GM18909 (cell line): ENCODE data around the gene VTA1.
"Not testable (repeated sequence)": the region's sequence is repeated elsewhere in the genome, so short reads cannot be mapped to it uniquely, and the experiment has no call there.

ENCODE experiments used
- ATAC-seq: cut with Tn5 transposase; IDR thresholded peaks from one replicate; pipeline ENCODE4 v1.9.1; 2021; ENCODE audit warnings: mild to moderate bottlenecking; ENCODE audit not compliant: unreplicated experiment, poor library complexity

VTA1 gene

DNA sequence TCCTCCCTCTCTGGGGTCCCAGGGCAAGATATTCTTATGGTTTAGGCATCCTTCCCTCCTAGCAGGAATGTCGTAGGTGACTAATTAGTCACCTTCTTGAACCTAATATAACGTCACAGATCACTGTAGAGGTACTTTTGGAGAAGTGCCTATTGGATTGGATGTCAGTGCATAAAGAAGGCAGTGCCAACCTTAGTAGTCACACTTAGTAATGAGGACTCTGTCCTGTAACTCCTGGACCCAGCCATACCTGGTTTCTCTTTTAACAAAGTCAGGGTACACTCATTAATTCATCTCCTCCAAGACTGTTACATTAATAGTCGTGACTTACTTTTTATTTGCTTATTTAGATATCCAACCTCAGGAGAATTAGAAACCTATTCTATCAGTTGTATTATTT is 20.0 kb downstream of the VTA1 start:
- no peak for ATAC-seq

DNA sequence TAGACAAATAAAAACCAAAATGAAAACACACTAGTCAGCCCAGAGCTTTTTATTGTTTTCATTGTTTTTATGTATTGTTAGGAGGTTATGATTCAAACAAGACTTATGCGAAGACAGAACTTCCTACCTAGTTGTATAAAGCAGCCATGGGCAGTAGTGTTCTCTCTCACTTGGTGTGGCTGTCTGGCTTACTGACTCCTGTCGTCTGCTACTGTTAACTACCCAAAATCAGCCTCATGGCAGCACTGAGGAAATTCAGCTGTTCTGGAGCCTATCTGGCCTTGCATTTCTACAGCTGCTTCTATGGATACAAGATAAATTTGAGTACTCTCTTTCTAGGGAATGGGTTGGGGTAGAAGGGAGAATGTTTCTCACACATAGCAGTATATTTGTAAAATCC is 20.4 kb downstream of the VTA1 start:
- ATAC-seq, result no peak

DNA sequence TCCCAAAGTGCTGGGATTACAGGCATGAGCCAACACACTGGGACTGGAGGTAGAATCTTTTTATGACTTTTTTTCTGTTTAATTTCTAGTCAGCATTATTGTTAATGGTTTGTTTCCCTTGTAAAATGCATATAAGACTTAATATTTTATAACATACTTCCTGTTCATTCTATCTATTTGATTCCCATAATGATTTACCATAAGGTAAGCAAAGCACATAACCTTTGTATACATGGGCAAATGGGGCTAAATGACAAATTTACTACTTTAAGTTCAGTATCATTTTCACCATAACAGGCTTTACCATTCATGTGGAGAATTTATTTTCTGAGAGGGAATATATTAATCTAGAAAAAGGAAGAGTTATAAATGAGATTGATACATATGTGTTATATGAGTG is 24.3 kb downstream of the VTA1 start:
- ATAC-seq, result no peak

DNA sequence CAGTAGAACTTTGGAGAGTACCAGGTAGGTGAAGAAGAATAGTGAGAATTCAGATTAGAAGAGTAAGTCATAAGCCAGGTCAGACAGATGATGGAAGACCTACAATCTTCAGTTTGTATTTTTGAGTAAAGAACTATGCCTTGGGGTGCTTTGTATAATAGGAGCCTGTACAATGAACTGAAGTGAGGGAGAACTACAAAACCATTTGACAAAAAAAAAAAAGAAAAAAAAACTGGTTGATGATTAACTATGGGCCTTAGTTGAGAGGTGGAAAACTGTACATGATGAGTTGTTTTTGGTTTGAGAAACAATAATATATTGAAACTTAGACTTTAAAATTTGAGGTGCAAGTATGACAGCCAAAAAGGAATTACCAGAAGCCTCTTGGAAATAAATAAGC is 25.7 kb downstream of the VTA1 start:
- ATAC-seq, result no peak

DNA sequence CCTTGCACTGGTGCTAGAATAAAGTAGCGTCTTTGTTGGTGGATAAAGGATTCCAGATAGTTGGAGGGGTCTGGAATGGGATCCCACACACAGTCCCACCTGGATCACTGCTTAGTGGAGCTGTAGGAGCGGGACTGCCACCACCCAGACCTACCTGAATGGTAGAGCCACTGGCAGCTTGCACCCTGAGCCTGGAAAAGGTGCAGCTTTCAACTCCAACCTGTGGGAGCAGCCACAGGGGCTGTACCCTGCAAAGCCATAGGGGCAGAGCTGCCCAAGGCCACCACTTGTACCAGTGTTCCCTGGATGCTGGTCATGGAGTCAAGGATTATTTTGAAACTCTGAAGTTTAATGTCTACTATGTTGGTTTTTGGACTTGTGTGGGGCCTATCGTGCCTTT is 26.9 kb downstream of the VTA1 start:
- no peak for ATAC-seq

DNA sequence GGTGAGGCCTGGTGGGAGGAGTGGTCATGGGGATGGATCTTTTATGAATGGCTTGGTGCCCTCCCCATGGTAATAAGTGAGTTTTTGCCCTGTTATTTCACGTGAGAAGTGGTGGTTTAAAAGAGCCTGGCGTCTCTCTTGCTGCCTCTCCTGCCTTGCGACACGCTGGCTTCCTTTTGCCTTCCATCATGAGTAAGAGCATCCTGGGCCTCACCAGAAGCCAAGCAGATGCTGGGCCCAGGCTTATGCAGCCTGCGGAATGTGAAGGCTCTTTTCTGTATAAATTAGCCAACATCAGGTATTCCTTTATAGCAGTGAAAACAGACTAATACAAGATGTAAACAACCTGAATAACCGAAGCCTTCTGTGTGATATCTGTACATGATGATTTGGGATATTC is 27.6 kb downstream of the VTA1 start:
- no peak for ATAC-seq

DNA sequence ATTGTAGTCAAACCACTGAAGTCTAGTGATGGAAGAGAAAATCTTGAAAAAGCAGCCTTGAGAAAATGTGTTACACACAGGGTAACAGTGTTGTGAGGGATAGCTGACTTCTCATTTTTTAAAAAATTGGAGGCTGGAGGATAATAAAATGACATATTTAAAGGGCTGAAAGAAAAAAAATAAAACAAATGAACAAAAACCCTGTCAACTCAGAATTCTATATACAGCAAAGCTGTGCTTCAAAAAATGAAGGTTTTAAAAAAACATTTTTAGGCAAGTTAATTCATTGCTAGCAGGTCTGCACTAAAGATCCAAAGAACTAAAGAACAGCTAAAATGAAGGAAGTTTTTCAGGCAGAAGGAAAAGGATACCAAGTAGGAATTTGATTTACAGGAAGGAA is 31.1 kb downstream of the VTA1 start:
- no peak for ATAC-seq

DNA sequence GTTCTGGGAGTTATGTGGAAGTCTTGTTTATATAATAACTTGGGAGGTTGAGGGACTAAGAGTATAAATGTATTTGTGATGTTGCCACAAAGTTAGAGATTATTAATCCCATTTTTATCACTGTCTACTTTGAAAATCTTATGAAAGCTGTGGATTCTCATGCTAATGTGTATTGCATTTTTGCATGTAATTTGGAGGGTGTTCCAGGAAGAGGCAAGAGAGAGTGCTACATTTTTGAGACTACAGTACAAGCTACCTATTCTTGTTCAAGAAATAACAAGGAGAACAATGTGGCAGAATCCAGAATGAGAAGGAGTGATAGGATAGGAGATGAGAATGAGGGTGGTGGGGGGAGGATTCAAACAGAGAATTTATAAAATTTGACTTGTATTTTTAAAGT is 34.9 kb downstream of the VTA1 start:
- ATAC-seq, result no peak

DNA sequence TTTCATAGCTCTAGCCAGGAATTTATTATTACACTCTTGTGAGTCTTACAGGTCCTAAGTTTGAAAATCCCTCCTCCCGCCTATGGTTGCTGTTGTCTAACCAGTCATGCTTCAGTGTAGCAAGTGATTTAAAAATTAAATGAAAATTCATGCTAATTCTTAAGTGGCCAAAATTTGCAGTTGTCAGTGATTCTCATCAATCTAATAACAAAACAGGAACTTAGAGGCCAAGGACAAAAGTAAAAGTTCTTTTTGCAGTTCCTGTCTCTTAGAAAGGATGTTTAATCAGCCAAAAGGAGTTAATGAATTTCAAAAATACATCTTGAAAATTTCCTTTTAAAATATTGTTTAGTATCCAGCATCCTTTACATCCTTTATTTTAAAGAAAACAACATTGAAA is 36.3 kb downstream of the VTA1 start:
- no peak for ATAC-seq

DNA sequence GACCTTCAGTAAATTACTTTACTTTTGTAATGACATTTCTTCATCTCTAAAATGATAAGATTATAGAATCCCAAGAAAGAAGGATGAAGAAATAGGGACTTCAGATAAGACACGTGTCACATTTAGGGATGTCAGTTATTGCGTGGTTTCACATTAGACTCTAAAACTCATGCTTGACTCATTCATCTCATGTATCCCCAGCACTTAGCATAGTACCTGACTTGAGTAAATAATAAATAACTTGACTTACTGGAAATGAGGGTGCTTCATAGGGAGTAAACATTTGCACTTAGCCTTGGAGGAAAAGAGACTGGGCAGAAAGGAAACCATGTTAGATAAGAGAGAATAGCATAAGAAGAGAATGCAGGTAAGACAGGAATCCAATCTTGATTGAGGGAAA is 37.2 kb downstream of the VTA1 start:
- ATAC-seq, result no peak

DNA sequence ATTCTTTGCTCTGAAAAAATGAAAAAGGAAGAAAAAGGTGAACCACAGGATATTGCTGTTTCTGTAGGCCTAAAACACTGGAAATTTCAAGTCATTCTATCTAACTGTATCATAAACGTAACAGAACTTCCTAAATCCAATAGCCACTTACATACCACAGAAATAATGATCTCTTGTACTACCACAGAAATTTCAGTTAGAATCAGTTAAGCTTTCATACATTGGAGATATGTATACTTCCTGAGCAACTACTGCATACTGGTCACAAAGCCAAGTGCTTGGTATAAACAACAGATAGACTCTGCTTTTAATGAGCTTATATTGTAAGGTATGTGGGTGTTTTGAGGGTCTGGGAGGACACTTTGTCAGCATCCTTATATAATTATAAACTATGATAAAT is 38.6 kb downstream of the VTA1 start:
- no peak for ATAC-seq

DNA sequence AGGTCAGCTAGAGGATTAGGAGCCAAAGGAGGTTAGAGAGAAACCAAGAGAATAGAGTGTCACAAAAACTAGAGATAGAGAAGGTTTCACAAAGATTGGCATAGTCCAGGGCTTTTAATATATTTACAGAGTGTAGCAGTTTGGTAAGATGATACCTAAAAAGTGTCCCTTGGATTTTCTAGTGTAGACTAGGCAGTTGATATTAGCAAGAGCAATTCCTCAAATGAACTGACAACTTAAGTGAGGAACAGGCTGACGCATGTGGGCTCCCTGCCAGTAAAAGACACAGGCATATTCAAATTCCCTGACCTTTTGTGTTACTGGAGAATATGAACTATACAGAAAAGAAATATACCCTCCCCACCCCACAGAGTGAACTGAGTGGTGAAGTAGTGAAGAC is 40.1 kb downstream of the VTA1 start:
- ATAC-seq, result no peak

DNA sequence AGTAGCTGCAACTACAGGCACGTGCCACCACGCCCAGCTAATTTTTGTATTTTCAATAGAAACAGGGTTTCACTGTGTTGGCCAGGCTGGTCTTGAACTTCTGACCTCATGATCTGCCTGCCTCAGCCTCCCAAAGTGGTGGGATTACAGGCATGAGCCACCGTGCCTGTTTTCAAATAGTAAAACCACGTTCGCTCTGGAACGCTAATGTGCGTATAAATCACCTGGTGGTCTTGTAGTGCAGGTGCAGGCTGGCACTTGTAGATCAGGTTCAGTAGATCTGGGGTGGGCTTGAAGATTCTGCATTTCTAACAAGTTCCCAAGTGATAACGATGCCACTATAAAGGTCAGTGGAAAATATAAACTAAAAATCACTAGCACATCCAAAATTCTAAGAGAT is 41.3 kb downstream of the VTA1 start:
- ATAC-seq, result not testable (repeated sequence)

DNA sequence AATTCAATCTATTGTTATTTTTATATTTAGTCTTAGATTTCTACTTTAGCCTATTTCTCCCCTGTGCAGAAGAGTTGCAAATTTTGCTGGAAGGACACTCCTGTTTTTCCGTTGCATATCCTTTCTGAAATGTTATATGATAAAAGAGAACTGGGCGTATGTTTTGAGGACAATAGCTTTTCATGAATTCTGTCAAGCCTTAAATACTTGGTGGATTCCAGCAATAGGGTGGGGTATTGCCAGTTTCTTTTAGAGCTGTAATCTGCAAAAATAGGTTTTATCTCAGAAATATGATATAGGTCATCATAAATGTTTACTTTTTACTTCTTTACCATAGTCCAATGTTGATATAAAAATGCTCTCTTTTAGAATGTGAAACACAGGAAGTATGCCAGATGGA is 42.0 kb downstream of the VTA1 start:
- ATAC-seq, result no peak

DNA sequence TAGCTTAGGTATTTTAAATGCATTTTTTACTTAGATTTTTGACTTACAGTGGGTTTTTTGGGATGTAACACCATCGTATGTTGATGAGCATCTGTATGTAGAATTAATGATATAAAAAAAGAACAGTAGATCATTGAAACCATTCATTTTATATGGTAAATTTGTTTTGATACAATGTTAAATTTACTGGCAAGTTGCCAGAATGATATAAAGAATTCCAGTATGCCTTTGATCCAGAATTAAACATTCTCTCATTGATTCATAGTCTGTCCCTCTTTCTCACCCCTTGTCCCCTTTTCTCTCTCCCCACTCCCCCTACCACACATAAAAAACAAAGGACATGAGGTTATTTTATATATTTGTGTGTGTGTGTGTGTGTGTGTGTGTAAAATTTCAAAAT is 45.3 kb downstream of the VTA1 start:
- no peak for ATAC-seq

DNA sequence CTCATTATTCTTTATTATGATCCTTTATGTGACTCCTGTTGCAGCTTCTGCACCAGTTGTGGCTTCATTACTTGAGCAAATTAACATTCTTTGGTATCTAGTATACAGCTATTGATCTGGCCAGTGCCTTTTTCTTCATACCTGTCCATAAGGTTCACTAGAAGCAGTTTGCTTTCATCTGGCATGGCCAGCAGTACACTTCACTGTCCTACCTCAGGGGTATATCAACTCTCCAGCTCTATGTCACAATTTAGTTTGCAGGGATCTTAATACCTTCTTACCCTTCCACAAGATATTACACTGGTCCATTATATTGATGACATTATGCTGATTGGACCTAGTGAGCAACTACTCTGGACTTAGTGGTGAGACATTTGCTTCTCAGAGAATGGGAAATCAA is 46.6 kb downstream of the VTA1 start:
- no peak for ATAC-seq

DNA sequence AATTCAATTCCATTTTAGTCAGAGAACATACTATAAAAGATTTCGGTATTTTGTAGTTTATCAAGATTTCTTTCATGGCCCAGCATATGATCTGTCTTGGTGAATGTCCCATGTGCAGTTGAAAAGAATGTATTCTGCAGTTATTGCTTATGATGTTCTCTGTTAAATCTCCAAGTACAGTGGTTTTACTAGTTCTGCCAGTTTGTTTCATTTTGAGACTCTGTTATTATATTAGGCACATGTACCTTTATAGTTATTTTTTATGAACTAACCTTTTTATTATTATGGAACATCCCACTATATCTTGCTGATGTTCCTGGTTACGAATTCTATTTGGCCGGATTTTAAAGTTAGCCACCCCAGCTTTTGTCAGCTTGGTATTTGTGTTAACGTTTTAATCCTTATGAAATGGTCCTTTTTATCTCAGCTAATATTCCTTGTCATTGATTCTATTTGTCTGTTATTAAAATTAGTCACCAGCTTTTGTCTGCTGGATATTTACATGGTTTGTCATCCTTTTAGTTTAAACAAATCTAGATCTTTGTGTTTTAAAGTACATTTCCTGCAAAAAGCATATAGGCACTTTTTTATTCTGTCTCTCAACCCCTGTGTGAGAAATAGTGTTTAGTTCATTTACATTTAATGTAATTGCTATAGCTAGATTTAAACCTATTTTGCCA is 48.9 kb downstream of the VTA1 start:
- no peak for ATAC-seq

DNA sequence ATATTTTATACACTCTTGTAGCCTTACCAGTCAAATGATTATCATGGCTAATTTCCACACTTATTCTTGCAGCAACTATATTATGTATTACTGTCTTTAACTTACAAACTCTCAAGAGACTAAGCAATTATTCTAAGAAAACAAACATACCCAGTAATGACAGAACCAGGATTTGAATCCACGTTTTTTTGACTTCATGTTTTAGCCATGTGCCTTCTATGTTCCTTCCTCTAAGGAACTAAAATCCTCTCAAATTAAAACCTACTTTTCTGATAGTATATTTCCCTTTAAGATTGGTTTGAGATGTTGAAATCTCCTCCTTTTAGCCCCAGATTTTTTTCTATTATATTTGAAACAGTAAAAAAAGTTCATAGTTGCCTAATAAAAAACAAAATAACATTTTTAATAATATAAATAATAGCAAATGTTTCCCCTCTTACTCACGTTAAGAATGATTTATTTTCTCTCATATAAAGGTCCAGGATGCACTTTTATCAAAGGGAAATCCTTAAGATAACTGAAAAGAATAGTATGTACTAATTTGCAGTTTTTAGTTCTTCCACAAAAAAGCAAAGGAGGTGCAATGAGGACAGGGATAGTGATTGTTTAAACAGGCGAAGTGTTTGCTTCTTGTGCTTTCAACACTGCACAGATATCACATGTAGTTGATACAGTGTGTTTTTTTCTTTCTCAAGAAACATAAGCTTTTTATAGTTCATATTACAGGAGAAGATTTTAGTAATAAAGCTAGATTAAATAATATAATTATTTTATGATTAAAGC is 54.0 kb downstream of the VTA1 start:
- ATAC-seq, result no peak

DNA sequence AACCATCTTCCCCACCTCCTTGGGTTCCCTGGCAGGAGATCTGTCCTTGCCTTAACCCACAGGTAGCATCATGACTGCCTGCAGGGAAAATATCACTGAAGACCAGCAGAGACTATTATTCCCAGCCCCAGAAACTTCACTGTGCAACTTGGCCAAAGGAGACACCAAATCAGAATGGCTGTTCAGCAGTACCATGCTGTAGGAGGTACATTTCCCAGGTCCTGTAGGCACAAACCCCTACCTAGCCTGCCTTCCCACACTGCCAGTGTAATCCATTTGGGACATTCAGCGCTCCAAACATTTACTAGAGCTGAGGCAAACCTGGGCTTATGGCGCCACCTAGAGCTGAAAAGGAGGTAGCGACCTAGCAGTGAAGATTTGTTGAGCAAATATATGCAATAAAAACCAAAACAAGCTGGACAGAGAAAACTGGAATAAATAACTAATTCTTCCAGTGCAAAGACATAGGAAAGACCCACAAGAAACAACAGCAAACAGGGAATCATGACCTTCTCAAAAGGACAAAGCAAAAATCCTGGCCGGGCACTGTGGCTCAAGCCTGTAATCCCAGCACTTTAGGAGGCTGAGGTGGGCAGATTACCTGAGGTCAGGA is 60.3 kb downstream of the VTA1 start:
- peak; percentile 83 for ATAC-seq

DNA sequence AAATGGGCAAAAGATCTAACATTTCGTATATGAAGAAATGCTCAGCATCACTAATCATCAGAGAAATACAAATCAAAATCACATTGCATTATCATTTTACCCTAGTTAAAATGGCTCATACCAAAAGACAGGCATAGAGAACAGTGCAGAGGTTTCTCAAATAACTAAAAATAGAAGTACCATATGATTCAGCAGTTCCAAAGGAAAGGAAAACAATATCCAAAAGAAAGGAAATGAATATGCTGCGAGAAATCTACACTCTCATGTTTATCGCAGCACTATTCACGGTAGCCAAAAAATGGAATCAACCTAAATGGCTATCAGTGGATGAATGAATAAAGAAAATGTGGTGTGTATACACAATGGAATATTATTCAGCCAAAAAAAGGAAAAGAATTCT is 63.5 kb downstream of the VTA1 start:
- no peak for ATAC-seq

DNA sequence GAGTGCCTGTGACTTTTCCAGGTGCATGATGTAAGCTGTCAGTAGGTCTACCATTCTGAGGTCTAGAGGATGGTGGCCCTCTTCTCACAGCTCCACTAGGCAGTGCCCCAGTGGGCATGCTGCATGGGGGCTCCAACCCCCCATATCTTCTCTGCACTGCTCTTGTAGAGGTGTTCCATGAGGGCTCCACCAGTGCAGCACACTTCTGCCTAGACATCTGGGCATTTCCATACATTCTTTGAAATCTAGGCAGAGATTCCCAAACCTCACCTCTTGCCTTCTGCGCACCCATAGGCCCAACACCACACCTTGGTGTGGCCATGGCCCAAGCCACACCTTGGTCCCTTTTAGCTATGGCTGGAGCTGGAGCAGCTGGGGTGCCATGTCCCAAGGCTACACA is 66.3 kb downstream of the VTA1 start:
- ATAC-seq, result no peak

DNA sequence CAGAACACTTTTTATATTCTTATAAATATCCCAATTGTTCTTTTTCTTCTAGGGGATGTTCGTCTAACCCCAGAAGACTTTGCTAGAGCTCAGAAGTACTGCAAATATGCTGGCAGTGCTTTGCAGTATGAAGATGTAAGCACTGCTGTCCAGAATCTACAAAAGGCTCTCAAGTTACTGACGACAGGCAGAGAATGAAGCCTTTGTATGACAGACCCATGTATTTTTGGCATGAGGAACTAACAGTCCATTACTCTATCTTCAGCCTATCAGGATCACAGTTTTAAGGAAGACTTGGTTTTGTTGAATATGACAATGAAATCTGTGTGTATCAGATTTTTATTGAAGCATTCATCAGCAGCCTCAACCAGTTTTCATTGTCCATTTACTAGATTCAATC is 71.4 kb downstream of the VTA1 start:
- no peak for ATAC-seq
